Neural cell (in vitro differentiated cells): ENCODE data around the gene DONSON. TPM values are rescaled to one million over a fixed set of nuclear protein-coding genes. Genes with fewer than 3 reads are reported as not detected.
A peak's percentile ranks its signal among the peaks of the same experiment; 100 is the strongest.

Experiments used
- H2AFZ ChIP-seq: fragments of 200-600, 300-800 bp; sonication (generic), shearing (Covaris generic); 2 replicates; pipeline ENCODE4 v1.6.0; 2014; ENCODE audit warnings: low read depth, mild to moderate bottlenecking, antibody characterized with exemption, low read length, moderate library complexity
- H3F3A ChIP-seq: fragments of 200-600 bp; shearing (Covaris generic); 2 replicates; pipeline ENCODE4 v1.6.1; 2016; ENCODE audit warnings: mild to moderate bottlenecking, moderate library complexity, mixed read lengths, antibody characterized with exemption, low read length; ENCODE audit not compliant: insufficient read depth, poor library complexity, severe bottlenecking
- H3K27ac ChIP-seq: fragments of 200-600, 300-800 bp; sonication (generic), shearing (Covaris generic); 2 replicates; pipeline ENCODE4 v1.5.1; 2014; ENCODE audit warnings: mild to moderate bottlenecking, low read length, moderate library complexity
- H3K27me3 ChIP-seq: fragments of 300-800, 200-600 bp; sonication (generic), shearing (Covaris generic); 2 replicates; pipeline ENCODE4 v1.6.0; 2014; ENCODE audit warnings: mild to moderate bottlenecking, low read depth, low read length, moderate library complexity; ENCODE audit not compliant: insufficient read depth
- H3K36me3 ChIP-seq: fragments of 300-800, 200-600 bp; sonication (generic), shearing (Covaris generic); 2 replicates; pipeline ENCODE4 v1.5.1; 2014; ENCODE audit warnings: mild to moderate bottlenecking, antibody characterized with exemption, low read length, moderate library complexity; ENCODE audit not compliant: insufficient read depth
- H3K4me2 ChIP-seq: fragments of 300-800, 200-600 bp; sonication (generic), shearing (Covaris generic); 2 replicates; pipeline ENCODE4 v1.6.0; 2014; ENCODE audit warnings: mild to moderate bottlenecking, low read length
- H3K4me3 ChIP-seq: fragments of 300-800, 200-600 bp; sonication (generic), shearing (Covaris generic); 2 replicates; pipeline ENCODE4 v1.5.1; 2014; ENCODE audit warnings: mild to moderate bottlenecking, low read length, moderate library complexity
- H3K79me2 ChIP-seq: fragments of 200-600 bp; shearing (Covaris generic); replicated peaks from 2 replicates; pipeline ENCODE4 v1.6.0; 2014; ENCODE audit warnings: mild to moderate bottlenecking, low read length, moderate library complexity; ENCODE audit not compliant: insufficient read depth
- H3K9ac ChIP-seq: fragments of 300-800, 200-600 bp; sonication (generic), shearing (Covaris generic); 2 replicates; pipeline ENCODE4 v1.6.1; 2016; ENCODE audit warnings: mild to moderate bottlenecking, low read length, mixed read lengths
- H3K9me2 ChIP-seq: fragments of 200-600 bp; shearing (Covaris generic); 2 replicates; pipeline ENCODE4 v1.6.1; 2016; ENCODE audit warnings: mild to moderate bottlenecking, low read length, mixed read lengths; ENCODE audit not compliant: insufficient read depth
- H3K9me3 ChIP-seq: fragments of 200-600, 300-800 bp; sonication (generic), shearing (Covaris generic); 2 replicates; pipeline ENCODE4 v1.6.1; 2016; ENCODE audit warnings: mild to moderate bottlenecking, mixed run types, low read length, moderate library complexity, mixed read lengths
- H4K20me1 ChIP-seq: fragments of 200-600 bp; shearing (Covaris generic); 2 replicates; pipeline ENCODE4 v1.6.1; 2016; ENCODE audit warnings: mild to moderate bottlenecking, mixed run types; ENCODE audit not compliant: insufficient read depth
- CTCF ChIP-seq: fragments of 450-650 bp; IDR thresholded peaks from 2 replicates; pipeline ENCODE4 v1.5.1; 2014; ENCODE audit warnings: antibody characterized with exemption, mild to moderate bottlenecking, moderate library complexity; ENCODE audit not compliant: poor library complexity, severe bottlenecking
- EP300 ChIP-seq: fragments of 450-650 bp; conservative IDR thresholded peaks from 2 replicates; pipeline ENCODE4 v1.6.1; 2014; ENCODE audit warnings: antibody characterized with exemption, mild to moderate bottlenecking, moderate library complexity; ENCODE audit not compliant: poor library complexity, severe bottlenecking
- EZH2 ChIP-seq: fragments of 200-600, 300-800 bp; shearing (Covaris generic), sonication (generic); IDR thresholded peaks from 2 replicates; pipeline ENCODE4 v1.6.1; 2014; ENCODE audit warnings: antibody characterized with exemption, low read length, borderline replicate concordance, mild to moderate bottlenecking; ENCODE audit not compliant: insufficient read depth, poor library complexity, severe bottlenecking
- MXI1 ChIP-seq: fragments of 450-650 bp; conservative IDR thresholded peaks from 2 replicates; pipeline ENCODE4 v1.6.1; 2014; ENCODE audit warnings: antibody characterized with exemption, mild to moderate bottlenecking; ENCODE audit not compliant: poor library complexity, severe bottlenecking
- POLR2AphosphoS5 ChIP-seq: IDR thresholded peaks from 2 replicates; pipeline ENCODE4 v1.6.1; 2012
- RAD21 ChIP-seq: fragments of 450-650 bp; conservative IDR thresholded peaks from 2 replicates; pipeline ENCODE4 v1.6.1; 2014; ENCODE audit warnings: antibody characterized with exemption, mild to moderate bottlenecking, moderate library complexity
- REST ChIP-seq: IDR thresholded peaks from 2 replicates; pipeline ENCODE4 v1.6.1; 2012; ENCODE audit warnings: borderline replicate concordance
- SMC3 ChIP-seq: fragments of 450-650 bp; conservative IDR thresholded peaks from 2 replicates; pipeline ENCODE4 v1.6.1; 2014; ENCODE audit warnings: antibody characterized with exemption, mild to moderate bottlenecking, moderate library complexity; ENCODE audit not compliant: poor library complexity
- TAF1 ChIP-seq: IDR thresholded peaks from 2 replicates; pipeline ENCODE4 v1.6.1; 2012; ENCODE audit warnings: low read depth
- polyA plus RNA-seq: library from polyadenylated mRNA; depleted of rRNA; stranded (reverse); fragments of >200 nt; gene quantifications from 2 replicates; pipeline ENCODE4 v1.2.3, GENCODE V29; 2014

The DONSON gene
- polyA plus RNA-seq, 1 donor from 2014 or later: 46.2 TPM

- TF ChIP-seq EZH2: no peak
- TF ChIP-seq EP300: no peak
- peak; percentile 90 for TF ChIP-seq POLR2AphosphoS5
These were observed 46.5 kb downstream of the DONSON start, which contains the start of gene GART (continued) for GRCh38 chr21:33541756-33542639.

GRCh38 chr21:33541105-33541711 lies 47.3 kb downstream of the DONSON start:
- Histone ChIP-seq H3K27ac (peak overlapping the region; percentile 99), H4K20me1 (peaks cover 3% of the 10 kb centered on the region), H3K9me2 (no peaks in the 10 kb centered on the region), H3K9me3 (no peaks in the 10 kb centered on the region), H3K36me3 (no peaks in the 10 kb centered on the region), H3K79me2 (peaks cover 59% of the 10 kb centered on the region), H3F3A (no peaks in the 10 kb centered on the region), H2AFZ (peak overlapping the region; percentile 78), H3K9ac (peak overlapping the region; percentile 96), H3K27me3 (no peaks in the 10 kb centered on the region), H3K4me3 (peak overlapping the region; percentile 72), H3K4me2 (peak overlapping the region; percentile 84)
- no peak for TF ChIP-seq TAF1

GRCh38 chr21:33540711-33541104 lies 47.8 kb downstream of the DONSON start:
- no peaks in the 10 kb centered on the region for H3F3A ChIP-seq
- H3K9ac ChIP-seq: no peak overlapping the region
- H2AFZ ChIP-seq: no peak overlapping the region
- no peak overlapping the region for H3K27ac ChIP-seq
- peaks cover 3% of the 10 kb centered on the region for H4K20me1 ChIP-seq
- no peak for TF ChIP-seq CTCF
- TF ChIP-seq EZH2: no peak
- no peak for TF ChIP-seq POLR2AphosphoS5
- TF ChIP-seq MXI1: no peak
- TF ChIP-seq EP300: no peak
- no peak for TF ChIP-seq SMC3
- no peak for TF ChIP-seq TAF1
- no peak for TF ChIP-seq RAD21
- TF ChIP-seq REST: no peak
- no peaks in the 10 kb centered on the region for H3K36me3 ChIP-seq
- peak overlapping the region; percentile 22 for H3K4me2 ChIP-seq
- H3K27me3 ChIP-seq: no peaks in the 10 kb centered on the region
- peaks cover 54% of the 10 kb centered on the region for H3K79me2 ChIP-seq
- peak overlapping the region; percentile 72 for H3K4me3 ChIP-seq
- H3K9me3 ChIP-seq: no peaks in the 10 kb centered on the region
- H3K9me2 ChIP-seq: no peaks in the 10 kb centered on the region
